Activated T-cell treated with anti-CD3 and anti-CD28 coated beads, Interleukin-2, amount 50 U/mL, for 72 hours (primary cell): ENCODE results near the gene RASGEF1B. TPM values are rescaled to one million over a fixed set of nuclear protein-coding genes. Genes with fewer than 3 reads are reported as not detected.

Experiments
- ATAC-seq, 2 donors: fragments of 150-1000 bp; cut with Tn5 transposase; replicated peaks in 1 of 2; 2 replicates each; pipeline ENCODE4 v1.10.0; 2021; ENCODE audit warnings: moderate library complexity in 2 of 2, mild to moderate bottlenecking in 1 of 2
- DNase-seq, 2 donors: peaks; one replicate each; pipeline ENCODE4 v3.0.0; 2021 to 2022; ENCODE audit warnings: mixed read lengths in 1 of 2
- H3K27ac Mint-ChIP-seq: one replicate; pipeline ENCODE4 v1.8.0; 2022; ENCODE audit warnings: mild to moderate bottlenecking, moderate library complexity, mixed read lengths
- H3K27me3 Mint-ChIP-seq: one replicate; pipeline ENCODE4 v1.8.0; 2022; ENCODE audit warnings: low read depth, mixed read lengths
- H3K36me3 Mint-ChIP-seq, 2 donors: one replicate each; pipeline ENCODE4 v1.8.0; 2022; ENCODE audit warnings: mixed read lengths in 2 of 2, mild to moderate bottlenecking in 1 of 2; ENCODE audit not compliant: insufficient read depth in 2 of 2
- H3K4me1 Mint-ChIP-seq: one replicate; pipeline ENCODE4 v1.8.0; 2022; ENCODE audit warnings: low read depth, mixed read lengths
- H3K4me3 Mint-ChIP-seq, 2 donors: one replicate each; pipeline ENCODE4 v1.8.0; 2022; ENCODE audit warnings: mild to moderate bottlenecking in 2 of 2, mixed read lengths in 2 of 2, moderate library complexity in 2 of 2
- H3K9me3 Mint-ChIP-seq, 2 donors: one replicate each; pipeline ENCODE4 v1.8.0; 2022; ENCODE audit warnings: mixed read lengths in 2 of 2
- total RNA-seq, 2 donors: library from RNA; stranded (reverse); gene quantifications; one replicate each; pipeline ENCODE4 v1.2.3, GENCODE V29; 2022

RASGEF1B gene
- total RNA-seq, 2 donors from 2014 or later = 7.3 to 8.6 TPM

- DNase-seq (no peak), ATAC-seq (no peak)
- Mint-ChIP-seq H3K4me1 (no peaks in the 10 kb centered on the region), H3K27ac (no peak overlapping the region), H3K27me3 (no peaks in the 10 kb centered on the region), H3K9me3 (no peaks in the 10 kb centered on the region), H3K36me3 (no peaks in the 10 kb centered on the region), H3K4me3 (no peak overlapping the region)
Observed at GRCh38 chr4:81377191-81377590, 94.5 kb downstream of the RASGEF1B start.

- no peak overlapping the region for H3K4me3 Mint-ChIP-seq
- no peaks in the 10 kb centered on the region for H3K9me3 Mint-ChIP-seq
- DNase-seq (no peak), ATAC-seq (no peak)
- no peaks in the 10 kb centered on the region for H3K36me3 Mint-ChIP-seq
- no peaks in the 10 kb centered on the region for H3K4me1 Mint-ChIP-seq
- H3K27me3 Mint-ChIP-seq = no peaks in the 10 kb centered on the region
- no peak overlapping the region for H3K27ac Mint-ChIP-seq
Observed at GRCh38 chr4:81376720-81377119, 95.0 kb downstream of the RASGEF1B start.
